CD4-positive, alpha-beta T cell (primary cell): Measurements from ENCODE around the gene KCND2. TPM values are rescaled to one million over a fixed set of nuclear protein-coding genes. Genes with fewer than 3 reads are reported as not detected.

Experiments
- ATAC-seq: fragments of 200-7000 bp; cut with Tn5 transposase; one replicate; pipeline ENCODE4 v1.10.0; 2022; ENCODE audit warnings: mild to moderate bottlenecking; ENCODE audit not compliant: poor library complexity
- CTCF ChIA-PET: fragments of 350-600 bp; sonication (Branson Sonifier 250); formaldehyde crosslinking; loops from one replicate; lab custom pipeline; 2021; ENCODE audit warnings: antibody characterized with exemption, inconsistent platforms; lab: Charles Lee
- POLR2A ChIA-PET: fragments of 350-600 bp; sonication (Branson Sonifier 250); formaldehyde crosslinking; loops from one replicate; lab custom pipeline; 2021; ENCODE audit warnings: antibody characterized with exemption, inconsistent platforms; lab: Charles Lee
- DNase-seq, 14 experiments: peaks; one replicate each; pipeline ENCODE4 v3.0.0-alpha.2; 2013 to 2020; ENCODE audit warnings: mixed read lengths in 2 of 14
- H3K27ac ChIP-seq, 2 donors: one replicate each; pipeline versions ENCODE4 v1.5.1 to v1.7.0; 2013; ENCODE audit warnings: low read length in 2 of 2, low read depth in 1 of 2, mild to moderate bottlenecking in 1 of 2
- H3K27me3 ChIP-seq, 2 experiments: 1 replicate in 1 of 2; 2 replicates in 1 of 2; pipeline versions ENCODE4 v1.6.1 to v1.7.0; 2013; ENCODE audit warnings: low read length in 2 of 2, control low read depth in 1 of 2, mild to moderate bottlenecking in 1 of 2, moderate library complexity in 1 of 2; ENCODE audit not compliant: insufficient read depth in 2 of 2, control insufficient read depth in 1 of 2
- H3K36me3 ChIP-seq: one replicate; pipeline ENCODE4 v1.6.1; 2013; ENCODE audit warnings: low read length, control low read depth; ENCODE audit not compliant: insufficient read depth
- H3K4me1 ChIP-seq: one replicate; pipeline ENCODE4 v1.6.1; 2013; ENCODE audit warnings: low read length, control low read depth; ENCODE audit not compliant: insufficient read depth
- H3K4me3 ChIP-seq: one replicate; pipeline ENCODE4 v1.5.1; 2013; ENCODE audit warnings: mild to moderate bottlenecking, low read length, moderate library complexity
- H3K9me3 ChIP-seq, 2 experiments: 1 replicate in 1 of 2; 2 replicates in 1 of 2; pipeline versions ENCODE4 v1.6.1 to v1.7.0; 2013; ENCODE audit warnings: low read length in 2 of 2, mild to moderate bottlenecking in 2 of 2, control low read depth in 1 of 2, moderate library complexity in 1 of 2; ENCODE audit not compliant: control insufficient read depth in 1 of 2, insufficient read depth in 1 of 2
- H3K27ac Mint-ChIP-seq: one replicate; pipeline ENCODE4 v1.8.0; 2020; ENCODE audit warnings: mixed read lengths
- H3K27me3 Mint-ChIP-seq: one replicate; pipeline ENCODE4 v1.8.0; 2021; ENCODE audit warnings: mixed read lengths
- H3K36me3 Mint-ChIP-seq: one replicate; pipeline ENCODE4 v1.8.0; 2021; ENCODE audit warnings: low read depth, mixed read lengths
- H3K4me1 Mint-ChIP-seq: one replicate; pipeline ENCODE4 v1.8.0; 2021; ENCODE audit warnings: low read depth, mixed read lengths
- H3K4me3 Mint-ChIP-seq: one replicate; pipeline ENCODE4 v1.8.0; 2020; ENCODE audit warnings: mild to moderate bottlenecking, mixed read lengths
- H3K9me3 Mint-ChIP-seq: one replicate; pipeline ENCODE4 v1.8.0; 2020; ENCODE audit warnings: mixed read lengths
- CTCF ChIP-seq: fragments of 200-600 bp; IDR thresholded peaks from one replicate; pipeline ENCODE4 v1.8.0; 2022; ENCODE audit warnings: antibody characterized with exemption, mild to moderate bottlenecking
- intact Hi-C, 2 experiments: fragments of 100-400 bp; cut with DNase I in 1 of 2; cut with micrococcal nuclease in 1 of 2; formaldehyde crosslinking; loops; one replicate each; pipeline versions ENCODE4 v1.15.1 to v1.9.0; 2023 to 2025; cut with DNase I, micrococcal nuclease
- total RNA-seq, 174 experiments: library from RNA in 2 of 174; stranded (reverse) in 2 of 174; gene quantifications; one replicate each; pipeline ENCODE4 v1.2.3 and lab custom pipeline; 2021 to 2026

Gene KCND2
- total RNA-seq, 2 experiments from 2014 or later, result not detected

GRCh38 chr7:120654241-120654640 lies 381.3 kb downstream of the KCND2 start:
- H3K9me3 Mint-ChIP-seq, result peaks cover 6% of the 10 kb centered on the region
- Histone ChIP-seq H3K4me1 (no peaks in the 10 kb centered on the region), H3K27me3 (no peaks in the 10 kb centered on the region), H3K27ac (no peak overlapping the region), H3K36me3 (no peaks in the 10 kb centered on the region), H3K9me3 (peaks cover 0 to 7% of the 10 kb centered on the region in 2 experiments), H3K4me3 (no peak overlapping the region)
- ChIA-PET POLR2A (no interaction called here), CTCF (no interaction called here)
- DNase-seq, result no peak
- no peaks in the 10 kb centered on the region for H3K27me3 Mint-ChIP-seq
- no peak overlapping the region for H3K27ac Mint-ChIP-seq
- no peak overlapping the region for H3K4me3 Mint-ChIP-seq
- H3K36me3 Mint-ChIP-seq, result no peaks in the 10 kb centered on the region
- no peak for TF ChIP-seq CTCF
- H3K4me1 Mint-ChIP-seq, result no peaks in the 10 kb centered on the region
- intact Hi-C loops, result no loop called here
- ATAC-seq, result no peak

- Mint-ChIP-seq H3K36me3 (no peaks in the 10 kb centered on the region), H3K4me1 (no peaks in the 10 kb centered on the region), H3K4me3 (no peak overlapping the region), H3K27ac (no peak overlapping the region), H3K9me3 (no peaks in the 10 kb centered on the region), H3K27me3 (no peaks in the 10 kb centered on the region)
- no peak overlapping the region for H3K27ac ChIP-seq
- DNase-seq (no peak), ATAC-seq (no peak)
- H3K27me3 ChIP-seq, result no peaks in the 10 kb centered on the region
- POLR2A ChIA-PET, result no interaction called here
- CTCF ChIA-PET, result no interaction called here
- H3K4me1 ChIP-seq, result no peaks in the 10 kb centered on the region
- no peak for TF ChIP-seq CTCF
- no peak overlapping the region for H3K4me3 ChIP-seq
- H3K36me3 ChIP-seq, result no peaks in the 10 kb centered on the region
- H3K9me3 ChIP-seq, result no peaks in the 10 kb centered on the region
- intact Hi-C loops, result no loop called here
These were observed 385.5 kb downstream of the KCND2 start for GRCh38 chr7:120658516-120658915.

GRCh38 chr7:120662291-120662690 lies 389.3 kb downstream of the KCND2 start:
- Histone ChIP-seq H3K27ac (no peak overlapping the region), H3K4me1 (no peaks in the 10 kb centered on the region), H3K9me3 (no peaks in the 10 kb centered on the region), H3K36me3 (no peaks in the 10 kb centered on the region), H3K4me3 (no peak overlapping the region), H3K27me3 (no peaks in the 10 kb centered on the region)
- DNase-seq (no peak), ATAC-seq (no peak)
- Mint-ChIP-seq H3K27ac (no peak overlapping the region), H3K9me3 (no peaks in the 10 kb centered on the region), H3K36me3 (no peaks in the 10 kb centered on the region), H3K4me1 (no peaks in the 10 kb centered on the region), H3K27me3 (no peaks in the 10 kb centered on the region), H3K4me3 (no peak overlapping the region)
- intact Hi-C loops, result no loop called here
- TF ChIP-seq CTCF, result no peak
- POLR2A ChIA-PET, result no interaction called here
- CTCF ChIA-PET, result no interaction called here
